Measurements from ENCODE around the gene NFIA. TPM values are rescaled to one million over a fixed set of nuclear protein-coding genes. Genes with fewer than 3 reads are reported as not detected.

The NFIA gene
- total and polyA plus RNA-seq, 9 of the 15 experiments (the other 6 are each of a cell fraction or from before 2014, with no cell fraction given), result 5.3 to 24.9 (median 9.8) TPM

- peak; percentile 55; the same call in 1 of the 2 replicates for TF ChIP-seq MECOM (CRISPR knock-in tag; IDR thresholded peaks at IDR 0.05)
- TF ChIP-seq ZNF609 (CRISPR knock-in tag; IDR thresholded peaks at IDR 0.05; ENCODE audit: borderline replicate concordance), result no peak
- no peak for TF ChIP-seq SAP30 (IDR thresholded peaks at IDR 0.05; ENCODE audit: borderline replicate concordance, insufficient read depth, low read depth, low read length, poor library complexity, severe bottlenecking)
- peak; percentile 96 for TF ChIP-seq MAFG (tag; conservative IDR thresholded peaks at IDR 0.05)
- no peak for TF ChIP-seq FOXK1 (CRISPR knock-in tag; IDR thresholded peaks at IDR 0.05; ENCODE audit: borderline replicate concordance)
- TF ChIP-seq, protein P1, sequence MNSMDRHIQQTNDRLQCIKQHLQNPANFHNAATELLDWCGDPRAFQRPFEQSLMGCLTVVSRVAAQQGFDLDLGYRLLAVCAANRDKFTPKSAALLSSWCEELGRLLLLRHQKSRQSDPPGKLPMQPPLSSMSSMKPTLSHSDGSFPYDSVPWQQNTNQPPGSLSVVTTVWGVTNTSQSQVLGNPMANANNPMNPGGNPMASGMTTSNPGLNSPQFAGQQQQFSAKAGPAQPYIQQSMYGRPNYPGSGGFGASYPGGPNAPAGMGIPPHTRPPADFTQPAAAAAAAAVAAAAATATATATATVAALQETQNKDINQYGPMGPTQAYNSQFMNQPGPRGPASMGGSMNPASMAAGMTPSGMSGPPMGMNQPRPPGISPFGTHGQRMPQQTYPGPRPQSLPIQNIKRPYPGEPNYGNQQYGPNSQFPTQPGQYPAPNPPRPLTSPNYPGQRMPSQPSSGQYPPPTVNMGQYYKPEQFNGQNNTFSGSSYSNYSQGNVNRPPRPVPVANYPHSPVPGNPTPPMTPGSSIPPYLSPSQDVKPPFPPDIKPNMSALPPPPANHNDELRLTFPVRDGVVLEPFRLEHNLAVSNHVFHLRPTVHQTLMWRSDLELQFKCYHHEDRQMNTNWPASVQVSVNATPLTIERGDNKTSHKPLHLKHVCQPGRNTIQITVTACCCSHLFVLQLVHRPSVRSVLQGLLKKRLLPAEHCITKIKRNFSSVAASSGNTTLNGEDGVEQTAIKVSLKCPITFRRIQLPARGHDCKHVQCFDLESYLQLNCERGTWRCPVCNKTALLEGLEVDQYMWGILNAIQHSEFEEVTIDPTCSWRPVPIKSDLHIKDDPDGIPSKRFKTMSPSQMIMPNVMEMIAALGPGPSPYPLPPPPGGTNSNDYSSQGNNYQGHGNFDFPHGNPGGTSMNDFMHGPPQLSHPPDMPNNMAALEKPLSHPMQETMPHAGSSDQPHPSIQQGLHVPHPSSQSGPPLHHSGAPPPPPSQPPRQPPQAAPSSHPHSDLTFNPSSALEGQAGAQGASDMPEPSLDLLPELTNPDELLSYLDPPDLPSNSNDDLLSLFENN (IDR thresholded peaks at IDR 0.05; ENCODE audit: low read depth in 2 of 2, low read length in 2 of 2), result no peak
- no peak for TF ChIP-seq ZZZ3 (IDR thresholded peaks at IDR 0.05)
- TF ChIP-seq MAX (CRISPR knock-in tag; IDR thresholded peaks at IDR 0.05), result no peak
Measured at GRCh38 chr1:61141288-61142042, 59.1 kb downstream of the NFIA start (continued).
